ENCODE data around the gene PTPRN2. TPM values are rescaled to one million over a fixed set of nuclear protein-coding genes. Genes with fewer than 3 reads are reported as not detected.
"Not testable (repeated sequence)": the region's sequence is repeated elsewhere in the genome, so short reads cannot be mapped to it uniquely, and the experiment has no call there.

Gene PTPRN2
- total RNA-seq, 2 experiments from 2014 or later, result 0.46 to 0.51 TPM

DNA sequence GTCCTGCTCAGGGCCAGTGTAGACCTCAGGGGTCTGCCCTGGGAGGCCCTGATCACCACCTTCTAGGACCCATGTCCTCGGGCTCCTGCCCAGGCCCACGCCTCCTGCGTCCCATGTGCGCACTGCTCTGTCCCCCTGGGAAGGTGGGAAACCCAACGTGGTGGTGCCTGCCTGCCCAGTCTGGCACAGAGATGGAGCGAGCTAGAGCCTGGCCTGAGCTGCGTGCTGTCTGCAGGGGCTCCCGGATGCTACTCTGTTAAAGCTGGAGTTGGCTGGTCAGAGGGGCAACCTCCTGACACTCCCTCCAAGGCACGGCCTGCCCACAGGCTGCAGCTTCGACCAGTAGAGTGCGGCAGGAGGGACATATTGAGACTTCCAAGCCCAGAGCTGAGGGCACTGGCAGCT lies 1079.1 kb downstream of the PTPRN2 start:
- H3K27me3 Mint-ChIP-seq, result peaks cover 6% of the 10 kb centered on the region
- POLR2A ChIA-PET, result no interaction called here

DNA sequence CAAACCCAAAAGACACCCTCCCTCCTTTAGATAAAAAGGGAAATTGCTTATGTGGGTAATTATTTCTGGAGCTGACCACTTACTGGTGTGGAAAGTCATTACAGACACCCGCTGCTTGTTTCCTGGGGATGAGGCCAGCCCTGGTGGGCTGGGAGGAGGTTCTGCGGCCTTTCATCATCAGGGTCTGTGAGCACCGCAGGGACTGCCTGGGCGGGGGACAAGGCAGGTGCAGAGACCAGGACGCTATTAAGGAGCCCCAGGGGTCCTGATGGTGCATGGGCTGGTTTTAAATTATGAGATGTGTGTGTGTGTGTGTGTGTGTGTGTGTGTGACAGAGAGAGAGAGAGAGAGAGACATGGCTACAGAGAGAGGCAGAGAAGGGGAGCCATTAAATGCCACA lies 1079.6 kb downstream of the PTPRN2 start:
- POLR2A ChIA-PET, result no interaction called here
- DNase-seq (no peak), ATAC-seq (no peak)
- Mint-ChIP-seq H3K27ac (no peak overlapping the region), H3K9me3 (ENCODE audit: low read depth) (peaks cover 7% of the 10 kb centered on the region), H3K4me3 (no peak overlapping the region), H3K4me1 (peaks cover 13% of the 10 kb centered on the region), H3K36me3 (ENCODE audit: low read depth) (peaks cover 2% of the 10 kb centered on the region), H3K27me3 (peaks cover 6% of the 10 kb centered on the region)
- intact Hi-C loops (cut with DNase I, micrococcal nuclease), result no loop called here
- CTCF ChIA-PET, result no interaction called here

More for the DNA sequence above, 1079.1 kb downstream of the PTPRN2 start:
- Mint-ChIP-seq H3K36me3 (ENCODE audit: low read depth) (peaks cover 2% of the 10 kb centered on the region), H3K4me3 (no peak overlapping the region), H3K9me3 (ENCODE audit: low read depth) (peaks cover 7% of the 10 kb centered on the region), H3K4me1 (peaks cover 8% of the 10 kb centered on the region), H3K27ac (no peak overlapping the region)
- CTCF ChIA-PET, result no interaction called here
- intact Hi-C loops (cut with DNase I, micrococcal nuclease), result no loop called here
- DNase-seq (no peak), ATAC-seq (no peak)

DNA sequence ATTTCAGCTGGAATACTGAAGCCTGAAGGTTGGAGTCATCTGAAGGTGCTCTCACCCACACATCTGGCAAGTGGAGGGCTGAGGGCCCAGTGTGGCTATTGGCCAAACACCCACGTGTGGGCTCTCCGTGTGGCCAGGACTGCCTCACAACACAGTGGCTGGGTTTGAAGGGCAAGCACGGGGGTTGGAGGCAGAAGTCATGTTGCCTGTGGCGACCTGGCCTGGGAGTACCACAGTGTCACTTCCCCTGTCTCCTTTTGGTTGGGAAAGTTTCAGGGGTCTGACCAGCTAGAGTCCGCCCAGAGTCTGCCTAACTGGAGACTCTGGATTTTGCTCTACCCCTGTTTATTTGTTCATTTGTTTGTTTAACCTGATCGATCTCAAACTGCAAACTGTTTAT lies 1081.4 kb downstream of the PTPRN2 start:
- Mint-ChIP-seq H3K4me3 (no peak overlapping the region), H3K27me3 (peaks cover 6% of the 10 kb centered on the region), H3K27ac (no peak overlapping the region), H3K9me3 (ENCODE audit: low read depth) (peaks cover 7% of the 10 kb centered on the region), H3K36me3 (ENCODE audit: low read depth) (peaks cover 2% of the 10 kb centered on the region), H3K4me1 (peaks cover 30% of the 10 kb centered on the region)
- ChIA-PET POLR2A (no interaction called here), CTCF (interaction anchor here (0.8 kb wide), 1 partner anchor 99 kb away, joined by 3 read pairs; no protein-coding TSS in a partner anchor)
- intact Hi-C loops (cut with DNase I, micrococcal nuclease), result no loop called here
- DNase-seq (no peak), ATAC-seq (no peak)

DNA sequence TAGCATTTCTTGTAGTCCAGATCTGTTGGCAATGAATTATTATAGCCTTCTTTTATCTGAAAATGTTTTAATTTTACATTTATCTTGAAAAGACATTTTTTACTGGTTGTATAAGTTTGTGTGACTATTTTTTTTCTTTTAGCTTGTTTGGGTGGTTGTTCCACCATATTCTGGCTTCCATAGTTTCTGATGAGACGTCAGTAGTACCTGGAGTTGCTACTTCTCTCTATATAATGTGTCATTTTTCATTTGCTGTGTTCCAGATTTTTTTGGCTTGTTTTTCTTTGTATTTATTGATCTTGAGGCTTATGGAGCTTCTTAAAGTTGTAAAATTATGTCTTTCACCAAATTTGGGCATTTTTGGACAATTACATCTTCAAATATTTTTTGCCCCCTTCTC lies 1082.0 kb downstream of the PTPRN2 start:
- H3K9me3 Mint-ChIP-seq (ENCODE audit: low read depth), result peaks cover 7% of the 10 kb centered on the region
- H3K36me3 Mint-ChIP-seq (ENCODE audit: low read depth), result peaks cover 2% of the 10 kb centered on the region
- ChIA-PET POLR2A (no interaction called here), CTCF (no interaction called here)
- no peak overlapping the region for H3K27ac Mint-ChIP-seq
- H3K27me3 Mint-ChIP-seq, result peaks cover 6% of the 10 kb centered on the region
- intact Hi-C loops (cut with DNase I, micrococcal nuclease), result no loop called here
- DNase-seq (no peak), ATAC-seq (no peak)
- H3K4me1 Mint-ChIP-seq, result peaks cover 31% of the 10 kb centered on the region
- H3K4me3 Mint-ChIP-seq, result no peak overlapping the region

DNA sequence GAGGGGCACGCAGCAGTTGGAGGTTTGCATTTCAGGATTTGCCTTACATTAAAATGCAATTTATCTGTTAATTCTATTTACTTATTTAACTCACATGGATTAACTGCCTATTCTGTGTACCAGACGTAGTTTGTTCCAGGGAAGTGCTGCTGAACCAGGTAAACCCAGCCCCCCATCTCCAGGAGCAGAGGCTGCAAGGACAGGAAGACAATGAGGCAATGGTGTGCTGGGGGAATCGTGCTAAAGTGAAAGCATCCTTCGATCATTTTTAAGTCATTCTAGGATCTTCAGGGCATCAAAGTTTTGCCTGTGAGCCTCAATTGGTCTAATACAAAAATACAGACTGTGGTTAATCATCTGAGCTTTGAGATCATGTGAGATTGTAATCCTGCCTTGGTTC lies 1084.4 kb downstream of the PTPRN2 start:
- ChIA-PET CTCF (interaction anchor here (0.7 to 1.3 kb wide), 2 partner anchors 29 to 225 kb away, joined by 3 to 4 read pairs; no protein-coding TSS in a partner anchor), POLR2A (no interaction called here)
- ATAC-seq (peak; percentile 24), DNase-seq (no peak)
- H3K9me3 Mint-ChIP-seq (ENCODE audit: low read depth), result peaks cover 7% of the 10 kb centered on the region
- H3K4me3 Mint-ChIP-seq, result peak overlapping the region; percentile 67
- H3K27ac Mint-ChIP-seq, result peak overlapping the region; percentile 92
- peaks cover 2% of the 10 kb centered on the region for H3K36me3 Mint-ChIP-seq (ENCODE audit: low read depth)
- peaks cover 6% of the 10 kb centered on the region for H3K27me3 Mint-ChIP-seq
- H3K4me1 Mint-ChIP-seq, result peaks cover 31% of the 10 kb centered on the region
- intact Hi-C loops (cut with DNase I, micrococcal nuclease), result loop anchor here (1.0 kb wide), 1 partner anchor 13 kb away; no protein-coding TSS in a partner anchor

DNA sequence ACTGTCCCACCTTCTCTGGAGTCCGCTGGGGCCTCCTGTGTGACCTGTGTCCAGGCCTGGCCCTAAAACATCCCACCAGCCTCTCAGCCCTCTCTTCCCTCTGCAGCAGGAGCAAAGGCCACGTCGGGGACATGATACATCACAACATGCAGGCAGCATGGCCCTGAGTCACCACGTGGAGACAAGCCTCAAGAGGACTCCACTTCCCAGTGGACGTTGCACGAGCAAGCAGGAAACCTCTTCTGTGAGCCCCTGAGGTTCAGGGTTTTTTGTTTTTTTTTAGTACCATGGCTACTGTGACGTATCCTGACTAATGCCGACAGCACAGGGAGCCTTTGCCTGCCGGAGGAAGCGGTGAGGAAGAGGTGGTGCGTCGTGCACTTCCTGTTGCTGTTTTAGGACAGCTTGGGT lies 1084.9 kb downstream of the PTPRN2 start:
- peak; percentile 95 for ATAC-seq
- intact Hi-C loops (cut with DNase I, micrococcal nuclease), result loop anchor here (1.0 kb wide), 1 partner anchor 12 kb away; no protein-coding TSS in a partner anchor
- peaks cover 3% of the 10 kb centered on the region for H3K27me3 Mint-ChIP-seq
- peaks cover 2% of the 10 kb centered on the region for H3K36me3 Mint-ChIP-seq (ENCODE audit: low read depth)
- ChIA-PET POLR2A (no interaction called here), CTCF (interaction anchor here (1.0 to 1.9 kb wide), 2 partner anchors 28 to 70 kb away, joined by 3 to 4 read pairs; no protein-coding TSS in a partner anchor)
- H3K4me3 Mint-ChIP-seq, result peak overlapping the region; percentile 67
- DNase-seq, result peak; percentile 77
- peaks cover 7% of the 10 kb centered on the region for H3K9me3 Mint-ChIP-seq (ENCODE audit: low read depth)
- peak overlapping the region; percentile 92 for H3K27ac Mint-ChIP-seq
- H3K4me1 Mint-ChIP-seq, result peaks cover 31% of the 10 kb centered on the region

DNA sequence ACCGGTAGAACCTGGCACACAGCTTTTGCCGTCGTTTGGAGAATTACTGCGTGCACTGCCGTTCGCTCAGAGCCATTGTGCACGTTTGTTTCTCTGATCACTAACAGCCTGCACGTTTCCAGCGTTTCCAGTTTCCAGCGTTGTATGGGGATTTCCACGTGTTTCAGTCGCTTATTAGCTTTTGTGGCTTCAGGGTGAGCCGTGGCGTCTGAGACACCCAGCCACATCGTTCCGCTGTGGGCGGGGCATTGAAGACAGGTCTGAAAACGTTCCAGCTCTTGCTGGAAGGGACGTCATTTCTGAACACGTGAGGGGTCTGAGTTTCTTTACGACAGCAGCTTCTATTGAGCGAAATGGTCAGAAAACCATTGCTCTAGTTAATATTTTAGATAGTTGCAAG lies 1086.0 kb downstream of the PTPRN2 start:
- intact Hi-C loops (cut with DNase I, micrococcal nuclease), result no loop called here
- CTCF ChIA-PET, result interaction anchor here (1.9 kb wide), 1 partner anchor 69 kb away, joined by 4 read pairs; no protein-coding TSS in a partner anchor
- Mint-ChIP-seq H3K27me3 (no peaks in the 10 kb centered on the region), H3K4me3 (no peak overlapping the region), H3K4me1 (peaks cover 32% of the 10 kb centered on the region), H3K27ac (no peak overlapping the region), H3K36me3 (ENCODE audit: low read depth) (peaks cover 2% of the 10 kb centered on the region), H3K9me3 (ENCODE audit: low read depth) (peaks cover 7% of the 10 kb centered on the region)
- POLR2A ChIA-PET, result no interaction called here
- DNase-seq (peak; percentile 50), ATAC-seq (no peak)

DNA sequence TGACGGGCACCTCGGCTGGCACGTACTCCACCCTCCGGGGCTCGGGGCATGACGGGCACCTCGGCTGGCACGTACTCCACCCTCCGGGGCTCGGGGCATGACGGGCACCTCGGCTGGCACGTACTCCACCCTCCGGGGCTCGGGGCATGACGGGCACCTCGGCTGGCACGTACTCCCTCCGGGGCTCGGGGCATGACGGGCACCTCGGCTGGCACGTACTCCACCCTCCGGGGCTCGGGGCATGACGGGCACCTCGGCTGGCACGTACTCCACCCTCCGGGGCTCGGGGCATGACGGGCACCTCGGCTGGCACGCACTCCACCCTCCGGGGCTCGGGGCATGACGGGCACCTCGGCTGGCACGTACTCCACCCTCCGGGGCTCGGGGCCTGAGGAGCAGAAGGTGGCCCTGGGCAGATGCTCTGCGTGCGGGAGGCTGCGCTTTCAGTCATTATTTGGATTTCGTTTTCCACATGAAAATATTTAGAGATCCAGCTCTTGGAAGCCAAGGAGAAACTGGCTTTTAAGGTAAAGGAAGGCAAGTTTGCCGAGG lies 1086.6 kb downstream of the PTPRN2 start:
- H3K4me1 Mint-ChIP-seq, result peaks cover 34% of the 10 kb centered on the region
- H3K27ac Mint-ChIP-seq; DNase-seq; H3K4me3 Mint-ChIP-seq; ATAC-seq; H3K9me3 Mint-ChIP-seq (ENCODE audit: low read depth); H3K36me3 Mint-ChIP-seq (ENCODE audit: low read depth); H3K27me3 Mint-ChIP-seq; intact Hi-C loops (cut with DNase I, micrococcal nuclease); POLR2A ChIA-PET: not testable (repeated sequence)
- CTCF ChIA-PET, result interaction anchor here (1.9 kb wide), 1 partner anchor 69 kb away, joined by 4 read pairs; no protein-coding TSS in a partner anchor

DNA sequence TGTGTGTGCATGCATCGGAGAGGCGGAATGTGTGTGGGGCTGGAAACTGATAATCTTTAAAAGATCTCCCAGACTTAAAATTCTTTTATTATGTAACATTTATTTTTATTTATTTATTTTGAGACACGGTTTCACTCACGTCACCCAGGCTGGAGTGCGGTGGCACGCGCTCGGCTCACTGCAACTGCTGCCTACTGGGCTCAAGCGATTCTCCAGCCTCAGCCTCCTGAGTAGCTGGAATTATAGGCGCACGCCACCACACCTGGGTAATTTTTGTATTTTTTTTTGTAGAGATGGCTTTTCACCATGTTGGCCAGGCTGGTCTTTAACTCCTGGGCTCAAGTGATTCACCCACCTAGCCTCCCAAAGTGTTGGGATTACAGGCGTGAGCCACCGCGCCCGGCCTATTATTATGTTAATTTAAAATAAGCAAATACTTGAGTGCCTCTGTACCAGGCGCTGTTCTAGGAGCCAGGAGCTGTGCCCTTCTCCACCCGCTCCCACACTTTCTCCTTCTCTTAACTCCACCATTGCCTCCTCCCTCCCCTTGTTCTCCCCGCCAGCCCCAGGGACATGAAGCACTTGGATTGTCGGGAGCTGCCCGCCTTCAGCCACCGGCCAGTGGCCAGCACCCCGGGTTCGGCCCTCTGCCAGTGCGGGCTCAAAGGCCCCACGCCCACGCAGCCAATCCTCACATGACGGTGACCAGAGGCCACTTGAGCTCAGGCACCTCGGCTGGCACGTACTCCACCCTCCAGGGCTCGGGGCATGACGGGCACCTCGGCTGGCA lies 1087.3 kb downstream of the PTPRN2 start:
- no peak for ATAC-seq
- no peak for DNase-seq
- POLR2A ChIA-PET, result no interaction called here
- Mint-ChIP-seq H3K27me3 (no peaks in the 10 kb centered on the region), H3K36me3 (ENCODE audit: low read depth) (no peaks in the 10 kb centered on the region), H3K4me1 (peaks cover 40% of the 10 kb centered on the region), H3K27ac (no peak overlapping the region), H3K9me3 (ENCODE audit: low read depth) (no peaks in the 10 kb centered on the region), H3K4me3 (no peak overlapping the region)
- intact Hi-C loops (cut with DNase I, micrococcal nuclease), result no loop called here
- CTCF ChIA-PET, result no interaction called here

DNA sequence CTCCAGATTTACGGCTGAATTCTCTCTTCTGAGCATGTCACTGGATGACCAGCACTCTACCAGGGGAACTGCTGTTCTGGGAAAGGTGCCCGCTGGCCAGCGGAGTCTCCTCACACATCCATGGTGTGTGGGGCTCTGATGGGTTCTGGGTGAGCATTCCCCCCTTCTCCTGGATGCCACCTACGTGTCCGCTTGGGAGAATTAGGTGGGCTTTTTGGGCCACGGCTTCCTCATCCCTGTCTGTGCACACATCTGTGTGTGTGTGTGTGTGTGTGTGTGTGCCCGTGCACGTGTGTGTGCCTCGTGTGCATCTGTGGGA lies 1087.8 kb downstream of the PTPRN2 start:
- H3K27ac Mint-ChIP-seq, result no peak overlapping the region
- ATAC-seq (no peak), DNase-seq (no peak)
- ChIA-PET POLR2A (no interaction called here), CTCF (no interaction called here)
- H3K9me3 Mint-ChIP-seq (ENCODE audit: low read depth), result no peaks in the 10 kb centered on the region
- intact Hi-C loops (cut with DNase I, micrococcal nuclease), result loop anchor here (5.0 to 10.0 kb wide), 3 partner anchors 113 to 1535 kb away; no protein-coding TSS in a partner anchor
- H3K36me3 Mint-ChIP-seq (ENCODE audit: low read depth), result no peaks in the 10 kb centered on the region
- H3K27me3 Mint-ChIP-seq, result no peaks in the 10 kb centered on the region
- H3K4me1 Mint-ChIP-seq, result peaks cover 46% of the 10 kb centered on the region
- no peak overlapping the region for H3K4me3 Mint-ChIP-seq

DNA sequence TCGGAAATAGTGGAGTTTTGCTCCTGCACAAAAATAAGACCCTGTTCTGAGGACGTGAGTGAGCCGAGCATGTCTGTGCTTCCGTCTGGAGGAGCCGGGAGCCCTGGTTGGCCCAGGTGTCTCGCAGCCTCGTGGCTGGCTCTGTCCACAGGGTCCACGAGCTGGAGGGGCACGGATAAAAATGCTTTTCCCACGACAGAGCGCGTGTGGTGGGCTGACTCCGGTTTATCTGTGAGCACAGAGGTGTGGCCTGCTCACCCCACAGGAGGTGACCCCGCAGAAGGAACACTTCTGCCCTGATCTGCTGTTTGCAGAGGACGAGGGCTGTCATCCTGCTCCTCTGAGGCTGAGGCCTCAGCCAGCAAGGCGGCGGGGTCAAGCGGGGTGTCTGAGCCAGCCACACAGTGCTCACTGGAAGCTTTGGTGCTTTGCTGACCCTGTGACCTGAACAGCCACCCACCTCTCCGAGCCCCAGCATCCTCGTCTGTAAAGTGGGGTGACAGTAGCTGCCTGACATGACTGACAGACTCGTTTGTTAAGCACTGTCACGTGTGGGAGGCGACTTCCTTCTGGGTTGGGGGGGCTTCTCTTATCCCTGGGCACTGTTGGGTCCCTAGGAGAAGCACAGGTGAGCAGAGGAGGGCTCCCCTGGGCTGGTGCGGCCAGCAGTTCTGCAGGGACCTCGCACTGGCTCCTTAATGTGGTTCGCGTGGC lies 1088.3 kb downstream of the PTPRN2 start:
- Mint-ChIP-seq H3K27me3 (no peaks in the 10 kb centered on the region), H3K4me1 (peaks cover 49% of the 10 kb centered on the region), H3K9me3 (ENCODE audit: low read depth) (no peaks in the 10 kb centered on the region), H3K4me3 (no peak overlapping the region), H3K36me3 (ENCODE audit: low read depth) (no peaks in the 10 kb centered on the region), H3K27ac (no peak overlapping the region)
- CTCF ChIA-PET, result no interaction called here
- DNase-seq (no peak), ATAC-seq (no peak)
- POLR2A ChIA-PET, result no interaction called here
- intact Hi-C loops (cut with DNase I, micrococcal nuclease), result loop anchor here (5.0 to 10.0 kb wide), 3 partner anchors 113 to 1534 kb away; no protein-coding TSS in a partner anchor
